Measurements from ENCODE around the gene OSTN.

The OSTN gene

GRCh38 chr3:191301017-191301416 is 102.0 kb downstream of the OSTN start:
- H3K27ac ChIP-seq = no peak overlapping the region
- no peak for TF ChIP-seq ZFX (IDR thresholded peaks at IDR 0.05; ENCODE audit: borderline replicate concordance)
- TF ChIP-seq, protein P1, sequence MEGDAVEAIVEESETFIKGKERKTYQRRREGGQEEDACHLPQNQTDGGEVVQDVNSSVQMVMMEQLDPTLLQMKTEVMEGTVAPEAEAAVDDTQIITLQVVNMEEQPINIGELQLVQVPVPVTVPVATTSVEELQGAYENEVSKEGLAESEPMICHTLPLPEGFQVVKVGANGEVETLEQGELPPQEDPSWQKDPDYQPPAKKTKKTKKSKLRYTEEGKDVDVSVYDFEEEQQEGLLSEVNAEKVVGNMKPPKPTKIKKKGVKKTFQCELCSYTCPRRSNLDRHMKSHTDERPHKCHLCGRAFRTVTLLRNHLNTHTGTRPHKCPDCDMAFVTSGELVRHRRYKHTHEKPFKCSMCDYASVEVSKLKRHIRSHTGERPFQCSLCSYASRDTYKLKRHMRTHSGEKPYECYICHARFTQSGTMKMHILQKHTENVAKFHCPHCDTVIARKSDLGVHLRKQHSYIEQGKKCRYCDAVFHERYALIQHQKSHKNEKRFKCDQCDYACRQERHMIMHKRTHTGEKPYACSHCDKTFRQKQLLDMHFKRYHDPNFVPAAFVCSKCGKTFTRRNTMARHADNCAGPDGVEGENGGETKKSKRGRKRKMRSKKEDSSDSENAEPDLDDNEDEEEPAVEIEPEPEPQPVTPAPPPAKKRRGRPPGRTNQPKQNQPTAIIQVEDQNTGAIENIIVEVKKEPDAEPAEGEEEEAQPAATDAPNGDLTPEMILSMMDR (IDR thresholded peaks at IDR 0.05) = no peak

DNA sequence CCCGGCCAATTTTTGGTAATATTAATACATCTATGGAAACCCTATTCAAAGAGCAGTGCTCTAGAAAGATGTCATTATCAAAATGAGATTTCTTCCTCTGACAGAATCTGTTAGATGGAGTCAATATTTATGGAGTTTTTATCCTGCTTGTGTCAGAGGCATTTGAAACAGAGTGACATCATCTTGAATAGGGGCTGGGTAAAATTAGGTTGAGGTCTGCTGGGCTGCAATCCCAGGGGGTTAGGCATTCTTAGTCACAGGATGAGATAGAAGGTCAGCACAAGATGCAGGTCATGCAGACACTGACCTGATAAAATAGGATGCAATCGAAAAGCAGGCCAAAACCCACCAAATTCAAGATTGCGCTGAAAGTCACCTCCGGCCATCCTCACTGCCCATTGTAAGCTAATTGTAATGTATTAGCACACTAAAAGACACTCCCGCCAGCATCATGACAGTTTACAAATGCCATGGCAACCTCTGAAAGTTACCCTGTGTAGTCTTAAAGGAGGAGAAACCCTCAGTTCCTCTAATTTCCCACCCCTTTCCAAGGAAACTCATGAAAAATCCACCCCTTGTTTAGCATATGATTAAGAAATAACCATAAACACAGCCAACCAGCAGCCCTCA is 102.9 kb downstream of the OSTN start:
- TF ChIP-seq, protein P1 (IDR thresholded peaks at IDR 0.05) = no peak
- no peak for TF ChIP-seq ZFX (IDR thresholded peaks at IDR 0.05; ENCODE audit: borderline replicate concordance)

GRCh38 chr3:191302451-191302850 is 103.4 kb downstream of the OSTN start:
- no peak overlapping the region for H3K27ac ChIP-seq
- TF ChIP-seq, protein P1 (IDR thresholded peaks at IDR 0.05) = no peak
- TF ChIP-seq ZFX (IDR thresholded peaks at IDR 0.05; ENCODE audit: borderline replicate concordance) = no peak

More for the DNA sequence above, 102.9 kb downstream of the OSTN start:
- H3K27ac ChIP-seq = no peak overlapping the region

GRCh38 chr3:191303596-191303995 is 104.6 kb downstream of the OSTN start:
- TF ChIP-seq ZFX (IDR thresholded peaks at IDR 0.05; ENCODE audit: borderline replicate concordance) = no peak
- TF ChIP-seq, protein P1 (IDR thresholded peaks at IDR 0.05) = no peak
- no peak overlapping the region for H3K27ac ChIP-seq

DNA sequence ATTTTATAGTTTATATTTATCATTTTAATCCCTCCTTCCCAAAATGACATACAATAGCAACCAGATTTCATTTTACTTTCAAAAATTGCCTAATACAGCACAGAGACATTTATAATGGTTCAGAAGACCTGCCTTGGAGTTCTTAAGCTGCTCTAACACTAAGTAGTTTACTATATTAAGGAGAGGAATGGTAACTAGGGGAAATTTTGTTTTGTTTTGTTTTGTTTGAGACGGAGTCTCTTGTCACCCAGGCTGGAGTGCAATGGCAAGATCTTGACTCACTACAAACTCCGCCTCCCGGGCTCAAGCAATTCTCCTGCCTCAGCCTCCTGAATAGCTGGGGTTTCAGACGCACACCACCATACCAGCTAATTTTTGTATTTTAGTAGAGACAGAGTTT is 107.4 kb downstream of the OSTN start:
- no peak overlapping the region for H3K27ac ChIP-seq
- TF ChIP-seq, protein P1 (IDR thresholded peaks at IDR 0.05) = no peak
- no peak for TF ChIP-seq ZFX (IDR thresholded peaks at IDR 0.05; ENCODE audit: borderline replicate concordance)

DNA sequence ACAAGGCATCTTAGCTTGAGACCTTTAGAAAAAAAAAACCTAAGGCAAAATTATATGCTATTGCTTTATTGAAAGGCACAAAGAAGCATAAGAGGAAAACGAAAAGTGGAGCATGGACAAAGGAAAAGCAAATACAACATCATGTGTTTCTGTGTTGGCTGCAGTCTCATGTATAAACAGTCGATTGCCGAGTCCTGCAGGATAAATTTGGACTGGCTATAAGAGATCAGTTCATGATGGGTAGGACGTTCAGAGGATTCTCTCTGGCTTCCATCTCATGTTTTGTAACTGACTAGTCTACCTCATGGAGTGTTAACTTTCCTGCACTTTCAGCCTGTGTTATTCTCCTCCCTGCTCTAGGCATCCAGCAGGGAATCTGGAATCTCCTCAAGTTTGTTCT is 108.3 kb downstream of the OSTN start:
- TF ChIP-seq, protein P1 (IDR thresholded peaks at IDR 0.05) = no peak
- TF ChIP-seq ZFX (IDR thresholded peaks at IDR 0.05; ENCODE audit: borderline replicate concordance) = no peak
- no peak overlapping the region for H3K27ac ChIP-seq

DNA sequence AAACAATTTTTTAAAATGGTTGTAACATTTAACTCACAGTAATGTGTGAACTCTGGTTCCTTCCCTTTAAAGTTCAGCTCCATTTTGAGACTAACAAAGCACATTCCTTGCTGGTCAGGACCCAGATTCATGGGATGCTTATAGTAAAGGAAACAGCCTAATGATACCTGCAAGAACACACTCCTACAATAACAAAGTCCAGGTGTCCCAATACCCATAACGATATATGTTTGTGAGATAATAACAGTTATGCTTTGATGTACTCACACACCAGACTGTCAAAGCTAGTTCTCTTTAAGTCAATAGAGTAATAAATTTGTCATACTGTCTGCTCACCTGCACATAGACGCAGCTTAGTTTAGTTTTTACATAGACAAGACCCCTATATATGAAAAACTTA is 114.3 kb downstream of the OSTN start:
- TF ChIP-seq ZFX (IDR thresholded peaks at IDR 0.05; ENCODE audit: borderline replicate concordance) = no peak
- TF ChIP-seq, protein P1 (IDR thresholded peaks at IDR 0.05) = no peak
- H3K27ac ChIP-seq = no peak overlapping the region
